Large intestine (tissue), 3 donors: ENCODE results near the gene SLC44A1. TPM values are rescaled to one million over a fixed set of nuclear protein-coding genes. Genes with fewer than 3 reads are reported as not detected.

Experiments
- DNase-seq, 2 donors: peaks; one replicate each; pipeline versions ENCODE4 v3.0.0 to v3.0.0-alpha.2; 2013
- H3K27ac ChIP-seq: one replicate; pipeline ENCODE4 v1.5.1; 2013; ENCODE audit warnings: low read length
- H3K27me3 ChIP-seq: 2 replicates; pipeline ENCODE4 v1.6.1; 2013; ENCODE audit warnings: low read length; ENCODE audit not compliant: control insufficient read depth, insufficient read depth
- H3K36me3 ChIP-seq: 2 replicates; pipeline ENCODE4 v1.6.1; 2013; ENCODE audit warnings: low read length; ENCODE audit not compliant: control insufficient read depth, insufficient read depth
- H3K4me1 ChIP-seq: one replicate; pipeline ENCODE4 v1.6.1; 2013; ENCODE audit warnings: low read length; ENCODE audit not compliant: control insufficient read depth, insufficient read depth
- H3K4me3 ChIP-seq: one replicate; pipeline ENCODE4 v1.5.1; 2013; ENCODE audit warnings: low read length
- H3K9me3 ChIP-seq: one replicate; pipeline ENCODE4 v1.6.1; 2013; ENCODE audit warnings: mild to moderate bottlenecking, low read depth, low read length, moderate library complexity; ENCODE audit not compliant: control insufficient read depth
- WGBS: methylation state at CpG from one replicate; pipeline ENCODE4 v1.1.5; 2013; ENCODE audit warnings: low lambda C conversion rate; ENCODE audit not compliant: insufficient coverage; 5-methylcytosine and 5-hydroxymethylcytosine counted together
- polyA plus RNA-seq: library from polyadenylated mRNA; unstranded; fragments of 120-200 nt; gene quantifications from one replicate; pipeline ENCODE4 v1.2.1, GENCODE V29; 2013

Gene SLC44A1
- polyA plus RNA-seq, 1 donor: 49.8 TPM

GRCh38 chr9:105342147-105342505 lies 97.7 kb downstream of the SLC44A1 start:
- H3K9me3 ChIP-seq: no peaks in the 10 kb centered on the region
- no CpG with 5 or more reads among the region's 3 CpGs for WGBS
- H3K36me3 ChIP-seq: peaks cover 3% of the 10 kb centered on the region
- H3K4me1 ChIP-seq: peaks cover 5% of the 10 kb centered on the region
- no peak for DNase-seq
- H3K27me3 ChIP-seq: no peaks in the 10 kb centered on the region
- no peak overlapping the region for H3K4me3 ChIP-seq
- no peak overlapping the region for H3K27ac ChIP-seq

DNA sequence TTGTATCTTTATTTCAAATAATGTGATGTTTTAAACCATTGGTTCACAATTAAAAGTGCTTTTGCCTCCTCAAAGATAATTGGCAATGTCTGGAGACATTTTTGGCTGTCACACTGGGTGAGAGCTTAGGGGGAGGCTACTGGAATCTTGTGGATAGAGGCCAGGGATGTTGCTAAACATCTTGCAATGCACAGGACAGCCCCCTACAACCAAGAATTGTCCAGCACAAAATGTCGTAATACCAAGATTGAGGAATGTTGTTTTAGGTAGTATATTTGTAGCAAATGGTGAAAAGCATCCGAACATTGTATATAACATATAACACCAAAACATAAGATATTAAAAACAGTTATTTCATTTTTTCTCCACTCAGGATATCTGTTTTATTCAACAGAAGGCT lies 99.8 kb downstream of the SLC44A1 start:
- WGBS: 100% methylated on average over 2 of the region's 2 CpGs
- H3K36me3 ChIP-seq: no peaks in the 10 kb centered on the region
- no peaks in the 10 kb centered on the region for H3K27me3 ChIP-seq
- H3K4me1 ChIP-seq: peaks cover 5% of the 10 kb centered on the region
- H3K27ac ChIP-seq: no peak overlapping the region
- DNase-seq: no peak
- no peaks in the 10 kb centered on the region for H3K9me3 ChIP-seq
- H3K4me3 ChIP-seq: no peak overlapping the region

GRCh38 chr9:105345626-105346025 lies 101.2 kb downstream of the SLC44A1 start:
- Histone ChIP-seq H3K36me3 (no peaks in the 10 kb centered on the region), H3K4me1 (peaks cover 5% of the 10 kb centered on the region), H3K9me3 (no peaks in the 10 kb centered on the region), H3K4me3 (no peak overlapping the region), H3K27me3 (no peaks in the 10 kb centered on the region), H3K27ac (no peak overlapping the region)
- no peak for DNase-seq
- no CpG with 5 or more reads among the region's 1 CpG for WGBS

DNA sequence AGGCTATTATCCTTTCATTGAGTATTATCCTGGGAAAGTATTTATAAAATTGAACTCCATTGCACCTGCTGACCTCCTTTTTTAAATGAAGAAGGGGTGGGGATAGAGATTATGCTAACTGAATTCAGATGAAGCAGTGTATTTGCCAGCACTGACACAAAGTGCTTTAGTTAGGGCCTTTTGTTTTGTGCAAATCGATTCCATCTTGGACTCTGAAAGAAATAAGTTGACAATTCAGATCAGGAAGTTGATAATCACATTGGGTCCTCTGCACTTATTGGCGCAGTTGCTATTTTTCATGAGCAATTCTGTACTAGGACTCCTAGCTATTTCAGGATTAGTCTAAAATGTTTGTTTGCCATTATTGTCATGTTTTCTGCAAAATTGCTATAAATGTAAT lies 101.8 kb downstream of the SLC44A1 start:
- Histone ChIP-seq H3K27ac (no peak overlapping the region), H3K4me1 (peaks cover 5% of the 10 kb centered on the region), H3K36me3 (no peaks in the 10 kb centered on the region), H3K4me3 (no peak overlapping the region), H3K9me3 (no peaks in the 10 kb centered on the region), H3K27me3 (no peaks in the 10 kb centered on the region)
- DNase-seq: no peak
- no CpG with 5 or more reads among the region's 2 CpGs for WGBS

DNA sequence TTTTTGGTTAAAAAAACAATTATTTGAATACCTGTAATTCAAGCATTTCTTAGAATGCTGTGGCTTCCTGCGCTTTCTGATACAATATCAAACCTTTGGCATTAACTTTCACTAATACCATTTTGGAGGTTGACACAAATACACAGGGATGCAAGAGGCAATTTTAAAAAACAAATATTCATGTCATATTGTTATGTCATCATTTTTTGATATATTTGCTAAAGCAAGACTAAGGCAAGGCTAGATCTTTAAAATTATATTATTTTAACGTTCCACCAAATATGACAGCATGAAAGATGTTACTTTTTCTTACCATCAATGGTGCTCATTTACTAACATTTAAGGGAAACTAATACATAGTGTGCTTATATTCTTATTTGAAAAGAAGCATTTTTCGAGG lies 110.0 kb downstream of the SLC44A1 start:
- DNase-seq: no peak
- H3K4me1 ChIP-seq: no peaks in the 10 kb centered on the region
- no peaks in the 10 kb centered on the region for H3K9me3 ChIP-seq
- no peak overlapping the region for H3K4me3 ChIP-seq
- no peaks in the 10 kb centered on the region for H3K27me3 ChIP-seq
- peaks cover 8% of the 10 kb centered on the region for H3K36me3 ChIP-seq
- 100% methylated on average over 2 of the region's 3 CpGs for WGBS
- H3K27ac ChIP-seq: no peak overlapping the region

GRCh38 chr9:105355781-105356180 lies 111.3 kb downstream of the SLC44A1 start:
- DNase-seq: peak in 1 of 2 donors; percentile 10
- peaks cover 11% of the 10 kb centered on the region for H3K36me3 ChIP-seq
- WGBS: 100% methylated on average over 1 of the region's 3 CpGs

DNA sequence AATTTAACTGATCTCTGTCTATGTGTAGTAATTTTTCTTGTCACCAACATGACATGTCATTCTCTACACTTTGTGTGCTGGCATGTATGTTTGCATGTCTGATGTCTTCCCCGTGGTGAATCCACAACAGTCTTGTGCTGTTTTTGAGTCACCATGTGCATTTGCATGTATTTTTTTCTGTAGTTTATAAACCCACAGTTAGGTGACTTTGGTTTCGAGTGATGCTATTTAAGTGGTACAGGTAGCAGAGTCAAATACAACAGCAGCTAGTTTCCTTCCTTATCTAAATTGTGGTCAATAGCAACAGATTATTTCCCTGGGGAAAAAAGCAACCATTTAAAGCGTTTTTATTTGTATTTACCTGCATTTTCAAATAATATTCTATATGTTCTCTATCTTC lies 113.5 kb downstream of the SLC44A1 start:
- Histone ChIP-seq H3K27me3 (no peaks in the 10 kb centered on the region), H3K4me3 (no peak overlapping the region), H3K4me1 (no peaks in the 10 kb centered on the region), H3K36me3 (peaks cover 19% of the 10 kb centered on the region), H3K9me3 (no peaks in the 10 kb centered on the region), H3K27ac (no peak overlapping the region)
- WGBS: no CpG with 5 or more reads among the region's 3 CpGs
- DNase-seq: no peak

More at GRCh38 chr9:105355781-105356180, 111.3 kb downstream of the SLC44A1 start:
- Histone ChIP-seq H3K9me3 (no peaks in the 10 kb centered on the region), H3K4me1 (no peaks in the 10 kb centered on the region), H3K4me3 (no peak overlapping the region), H3K27me3 (no peaks in the 10 kb centered on the region), H3K27ac (no peak overlapping the region)

DNA sequence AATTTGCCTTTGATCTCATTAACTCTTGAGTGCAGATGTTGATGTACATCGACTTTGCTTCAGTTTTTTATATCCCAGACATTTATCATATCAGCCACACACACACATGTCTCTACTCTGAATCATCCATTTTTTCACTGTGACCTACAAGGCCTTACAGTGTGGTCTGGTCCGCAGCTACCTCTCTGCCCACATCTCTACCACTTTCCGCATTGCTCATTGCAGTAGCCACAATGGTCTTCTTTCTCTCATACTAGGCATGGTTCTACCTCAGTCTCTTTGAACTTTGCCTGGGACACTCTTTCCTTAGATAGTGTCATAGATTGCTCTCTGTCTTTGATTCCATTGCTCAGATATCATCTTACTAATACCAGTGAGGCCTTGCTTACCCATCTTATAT lies 115.4 kb downstream of the SLC44A1 start:
- WGBS: 100% methylated on average over 2 of the region's 3 CpGs
- Histone ChIP-seq H3K27ac (no peak overlapping the region), H3K9me3 (no peaks in the 10 kb centered on the region), H3K27me3 (no peaks in the 10 kb centered on the region), H3K4me1 (peaks cover 11% of the 10 kb centered on the region), H3K4me3 (no peak overlapping the region), H3K36me3 (peaks cover 20% of the 10 kb centered on the region)
- no peak for DNase-seq

- Histone ChIP-seq H3K27ac (no peak overlapping the region), H3K27me3 (no peaks in the 10 kb centered on the region), H3K9me3 (no peaks in the 10 kb centered on the region), H3K4me3 (no peak overlapping the region), H3K4me1 (peaks cover 11% of the 10 kb centered on the region), H3K36me3 (peaks cover 20% of the 10 kb centered on the region)
- no peak for DNase-seq
- WGBS: no CpG with 5 or more reads among the region's 1 CpG
Observed at GRCh38 chr9:105360344-105360743, 115.9 kb downstream of the SLC44A1 start.

DNA sequence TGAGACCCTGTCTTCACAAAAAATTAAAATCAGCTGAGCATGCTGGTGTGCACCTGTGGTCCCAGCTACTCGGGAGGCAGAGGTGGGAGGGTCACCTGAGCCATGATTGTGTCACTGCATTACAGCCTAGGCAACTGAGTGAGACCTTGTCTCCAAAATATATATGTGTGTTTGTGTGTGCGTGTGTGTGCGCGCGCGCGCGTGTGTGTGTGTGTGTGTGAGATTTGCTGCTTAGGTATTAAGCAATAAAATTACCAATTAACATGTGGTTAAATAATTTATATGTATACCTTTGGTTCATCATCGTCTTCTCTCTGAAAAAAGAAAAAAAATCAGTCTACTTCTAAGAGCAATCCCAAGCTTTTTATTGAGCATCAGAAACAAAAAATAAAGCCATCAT lies 117.4 kb downstream of the SLC44A1 start:
- no peak overlapping the region for H3K27ac ChIP-seq
- H3K4me3 ChIP-seq: no peak overlapping the region
- WGBS: 100% methylated on average over 1 of the region's 9 CpGs
- DNase-seq: no peak
- H3K36me3 ChIP-seq: peaks cover 25% of the 10 kb centered on the region
- H3K9me3 ChIP-seq: no peaks in the 10 kb centered on the region
- H3K27me3 ChIP-seq: no peaks in the 10 kb centered on the region
- peaks cover 11% of the 10 kb centered on the region for H3K4me1 ChIP-seq

- DNase-seq: no peak
- Histone ChIP-seq H3K4me3 (no peak overlapping the region), H3K27me3 (no peaks in the 10 kb centered on the region), H3K4me1 (peaks cover 11% of the 10 kb centered on the region), H3K27ac (no peak overlapping the region), H3K36me3 (peaks cover 26% of the 10 kb centered on the region), H3K9me3 (no peaks in the 10 kb centered on the region)
- 88% methylated on average over 4 of the region's 4 CpGs for WGBS
Observed at GRCh38 chr9:105362470-105362869, 118.0 kb downstream of the SLC44A1 start.
